HG03521 (cell line): ENCODE data around the gene SWI5.

Source experiments
- ATAC-seq: cut with Tn5 transposase; IDR thresholded peaks from one replicate; pipeline ENCODE4 v1.9.1; 2021; ENCODE audit warnings: mild to moderate bottlenecking, moderate library complexity; ENCODE audit not compliant: unreplicated experiment

Gene SWI5

DNA sequence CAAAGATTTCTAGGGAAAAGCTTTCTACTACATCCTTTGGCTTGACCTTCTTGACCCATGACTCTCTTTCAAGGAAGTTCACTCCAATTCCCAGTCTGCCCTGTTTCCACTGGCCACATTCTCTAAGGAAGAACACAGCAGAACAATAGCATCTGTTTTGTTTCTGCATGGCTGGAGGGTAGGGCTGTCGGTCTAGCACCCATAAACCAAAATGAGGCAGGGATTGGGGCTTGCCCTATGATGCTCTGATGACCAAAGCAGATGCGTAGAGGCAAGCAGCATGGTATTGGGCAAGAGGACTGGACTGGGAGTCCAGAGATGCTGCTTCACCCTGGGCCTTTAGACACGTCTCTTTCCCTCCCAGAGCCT lies 24.4 kb upstream of the SWI5 start:
- ATAC-seq = no peak

DNA sequence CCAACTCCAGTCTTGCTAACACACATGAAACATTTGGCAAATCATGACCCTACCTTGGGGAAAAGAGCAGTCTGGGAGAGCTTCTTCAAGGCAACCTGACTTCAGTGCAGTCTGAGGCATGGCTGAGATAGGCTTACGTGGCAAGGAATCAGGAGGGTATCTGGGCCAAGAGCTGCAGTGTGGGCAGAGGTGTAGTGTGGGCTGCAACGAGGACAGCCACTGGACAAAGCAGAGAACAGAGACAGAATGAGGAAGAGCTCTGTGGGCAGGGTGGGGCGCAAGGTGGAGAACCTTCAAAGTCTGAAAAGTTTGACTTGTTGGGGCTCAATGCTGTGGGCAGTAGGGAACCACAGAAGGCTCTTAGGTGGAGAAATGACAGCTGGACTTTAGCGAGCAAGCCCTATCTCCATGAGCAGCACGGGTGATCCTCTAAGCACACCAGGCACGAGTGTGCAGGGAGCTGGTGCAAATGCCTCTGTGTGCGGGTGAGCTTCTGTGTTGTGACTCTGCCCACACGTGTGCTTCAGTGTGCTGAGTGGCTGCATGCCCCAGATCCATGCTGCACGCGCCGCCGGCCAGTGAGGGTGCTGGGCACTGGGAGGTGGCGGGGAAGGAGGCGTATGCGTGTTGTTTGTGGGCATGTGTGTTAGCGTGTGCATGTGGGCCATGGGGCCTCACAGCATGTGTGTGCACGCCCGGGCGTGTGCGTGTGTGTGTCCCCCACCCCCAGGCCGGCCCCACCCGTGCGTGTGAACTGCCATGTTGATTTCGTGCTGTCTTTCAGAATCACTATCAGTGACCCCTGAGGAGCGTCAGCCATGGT lies 23.5 kb upstream of the SWI5 start:
- ATAC-seq = no peak

DNA sequence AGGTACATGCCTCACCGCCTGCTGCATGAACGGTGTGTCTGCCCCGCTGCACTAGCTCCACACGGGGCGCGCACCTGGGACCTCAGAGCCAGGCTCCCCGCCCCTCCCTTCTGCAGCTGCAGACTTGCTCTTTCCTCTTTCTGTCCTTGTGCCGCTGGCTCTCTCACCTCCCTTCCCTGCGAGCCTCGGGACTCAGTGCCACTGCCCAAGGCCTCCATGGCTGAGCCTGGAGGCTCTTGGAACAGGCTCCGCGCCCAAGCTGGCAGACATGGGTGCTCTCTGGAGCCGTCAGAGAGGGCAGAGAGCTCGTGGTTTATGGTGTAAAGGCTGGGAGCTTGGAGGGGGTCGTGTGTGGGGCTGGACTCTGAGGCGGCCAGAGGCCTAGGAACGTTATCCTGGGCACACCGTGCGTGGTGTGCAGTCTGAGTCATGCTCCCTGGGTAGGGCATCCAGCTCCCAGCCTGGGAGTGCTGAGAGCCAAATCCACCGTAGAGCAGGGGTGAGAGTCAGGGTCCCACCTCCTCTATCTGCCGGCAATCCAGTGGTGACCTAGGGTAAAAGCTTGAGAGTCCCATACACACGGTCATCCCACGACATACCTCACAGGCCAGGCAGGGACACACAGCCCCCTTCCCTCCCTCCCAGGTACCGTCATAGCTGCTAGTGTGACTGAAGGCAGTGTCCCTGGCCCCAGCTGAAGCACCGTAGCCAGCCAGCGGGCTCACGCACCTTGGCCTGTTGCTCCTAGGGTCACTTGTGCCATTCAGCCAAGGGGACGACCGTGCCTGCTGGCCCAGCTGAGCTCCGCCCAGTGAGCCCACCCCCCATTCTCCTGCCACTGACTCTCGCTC lies 22.7 kb upstream of the SWI5 start:
- ATAC-seq = no peak

DNA sequence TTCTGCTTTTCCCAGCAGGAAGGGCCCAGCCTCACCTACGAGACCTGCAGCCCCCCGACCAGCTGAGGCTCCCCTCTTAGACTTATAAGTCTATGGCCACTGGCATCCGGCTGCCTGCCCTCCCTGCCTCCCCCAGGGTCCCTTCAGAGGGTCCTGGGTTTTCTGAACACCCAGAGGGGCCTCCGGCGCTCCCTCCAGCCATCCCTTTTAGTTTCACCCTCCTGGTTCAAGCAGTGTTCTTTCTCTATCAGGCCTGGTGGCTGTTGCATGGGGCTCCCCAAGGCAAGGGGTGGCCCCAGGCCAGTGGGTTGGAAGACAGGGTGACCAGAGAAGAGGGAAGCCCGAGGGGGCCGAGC lies 22.1 kb upstream of the SWI5 start:
- no peak for ATAC-seq

DNA sequence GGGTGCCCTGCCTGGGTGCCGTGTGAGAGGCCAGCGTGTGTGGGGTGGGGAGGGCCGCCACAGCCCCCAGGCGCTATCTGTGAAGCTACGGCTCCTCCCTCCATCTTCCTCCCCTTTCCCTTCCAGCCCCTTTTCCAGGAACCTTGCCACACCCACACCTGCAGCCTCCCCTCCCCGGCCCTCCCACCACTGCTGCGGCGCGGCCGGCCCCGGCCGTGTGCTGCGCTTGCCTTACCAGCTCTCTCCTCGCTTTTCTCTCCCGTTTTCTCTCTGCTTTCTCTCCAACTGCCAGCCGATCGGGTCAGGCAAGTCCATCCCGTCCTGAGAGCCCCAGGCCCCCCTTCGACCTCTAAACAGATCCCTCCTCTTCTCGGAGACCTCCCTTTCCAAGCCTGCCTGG lies 21.7 kb upstream of the SWI5 start:
- no peak for ATAC-seq

DNA sequence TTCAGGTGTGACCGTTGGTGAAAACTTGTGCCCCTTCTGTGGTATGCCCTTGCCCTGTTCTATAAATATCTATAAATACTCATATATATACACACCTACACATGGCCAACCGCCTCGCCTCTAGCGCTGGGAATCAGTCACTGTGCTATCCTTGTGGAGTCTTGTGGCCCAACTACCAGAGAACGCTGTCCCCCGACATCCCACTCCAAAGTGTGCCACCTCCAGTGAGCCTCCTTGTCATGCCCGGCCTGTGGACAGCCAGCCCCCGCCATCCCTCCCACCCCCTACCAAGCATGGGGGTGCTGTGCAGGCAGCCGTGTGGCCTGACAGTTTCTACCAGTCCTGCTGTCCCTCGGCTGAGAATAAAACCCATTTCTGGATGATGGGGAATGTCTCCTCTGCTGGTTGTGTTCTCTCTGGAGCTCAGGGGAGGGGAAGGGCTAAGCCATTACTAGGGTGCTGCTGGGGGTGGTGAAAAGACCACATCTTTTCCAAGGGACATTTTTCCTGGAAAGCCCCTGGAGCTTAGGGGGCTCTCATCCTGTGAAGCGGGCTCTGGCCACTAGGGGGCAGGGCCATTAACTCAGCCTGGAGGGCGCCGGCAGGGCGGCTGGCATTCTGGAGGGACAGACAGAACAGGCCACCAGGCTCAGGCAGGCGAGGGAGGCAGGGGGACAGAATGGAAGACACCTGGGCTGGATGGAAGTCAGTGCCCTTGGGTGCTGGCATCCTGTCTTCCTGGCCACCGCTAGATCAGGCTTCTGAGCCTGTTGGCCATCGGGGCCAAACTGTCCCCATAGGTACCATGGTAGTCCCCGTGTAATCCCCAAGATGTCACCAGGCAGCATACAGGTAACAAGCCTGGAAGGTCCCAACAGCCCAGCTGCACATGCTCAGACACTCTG lies 21.0 kb upstream of the SWI5 start:
- no peak for ATAC-seq

DNA sequence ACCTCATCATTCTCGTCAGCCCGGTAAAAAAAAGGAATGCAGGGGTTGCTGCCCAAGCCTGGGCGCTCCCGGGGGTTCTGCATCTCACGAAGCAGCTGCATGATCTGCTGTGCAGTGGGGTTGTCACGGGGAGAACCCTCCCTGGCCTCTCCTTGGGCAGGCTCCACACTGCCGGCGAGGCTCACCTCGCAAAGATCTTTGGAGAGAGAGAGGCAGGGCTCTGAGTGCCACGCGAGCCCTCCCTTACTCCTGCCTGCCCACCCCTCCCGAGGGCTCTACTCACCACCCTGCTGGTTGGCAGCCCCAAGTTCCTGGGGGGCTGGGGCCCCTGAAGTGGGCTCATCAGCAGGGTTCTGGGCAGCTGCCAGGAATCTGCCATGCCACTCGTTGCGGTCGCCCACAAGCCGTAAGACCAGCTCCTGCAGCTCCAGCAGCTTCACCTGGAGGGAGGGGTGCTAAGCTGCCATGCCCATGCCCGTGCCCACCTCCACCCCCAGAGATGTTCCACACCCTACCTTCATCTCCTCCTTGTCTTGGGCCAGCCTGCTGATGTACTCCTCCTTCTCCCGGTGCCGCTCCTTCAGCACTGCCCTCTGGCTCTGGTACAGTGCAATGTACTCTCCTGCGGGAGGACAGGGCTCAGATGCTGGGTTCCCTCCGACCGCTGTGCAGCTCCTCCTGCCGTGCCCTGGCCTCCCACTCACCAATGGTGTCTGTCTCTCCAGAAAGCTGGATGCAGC lies 18.8 kb upstream of the SWI5 start:
- ATAC-seq = no peak

DNA sequence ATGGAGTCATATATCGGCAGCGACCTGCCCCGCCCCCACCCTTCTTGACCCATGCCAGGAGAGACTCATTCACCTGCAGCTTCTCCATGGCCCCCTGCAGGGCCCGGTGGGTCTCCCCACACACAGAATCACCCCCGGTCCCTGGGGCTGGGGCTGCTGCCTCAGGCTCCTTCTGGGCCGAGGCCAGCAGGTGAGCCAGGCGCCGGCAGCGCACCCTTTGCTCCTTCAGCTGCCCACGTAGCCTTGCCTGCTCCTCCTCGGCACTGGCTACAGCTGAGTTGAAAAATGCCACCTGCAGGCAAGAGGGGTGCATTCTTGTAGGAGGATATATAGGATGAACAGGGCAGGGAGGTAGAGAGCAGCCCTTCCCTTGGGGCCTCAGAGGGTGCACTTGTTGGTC lies 18.2 kb upstream of the SWI5 start:
- ATAC-seq = no peak

DNA sequence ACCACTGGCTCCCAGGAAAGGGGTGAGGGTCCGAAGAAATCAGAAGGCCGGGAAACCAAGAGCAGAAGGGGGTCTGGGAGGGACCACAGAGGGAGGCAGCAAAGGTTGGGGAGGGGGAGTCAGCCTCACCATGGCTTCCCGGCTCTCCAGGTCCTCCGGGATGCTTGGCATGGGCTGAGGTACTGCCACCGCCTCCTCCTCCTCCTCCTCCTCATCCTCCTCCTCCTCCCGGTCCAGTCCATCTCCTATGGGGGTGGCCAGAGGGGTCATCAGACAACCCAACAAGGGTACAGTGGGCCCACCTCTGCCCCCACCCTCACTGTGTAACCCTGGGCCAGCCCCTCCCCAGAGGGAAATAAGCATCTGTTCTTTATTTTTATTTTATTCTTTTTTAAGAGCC lies 17.8 kb upstream of the SWI5 start:
- ATAC-seq = no peak

DNA sequence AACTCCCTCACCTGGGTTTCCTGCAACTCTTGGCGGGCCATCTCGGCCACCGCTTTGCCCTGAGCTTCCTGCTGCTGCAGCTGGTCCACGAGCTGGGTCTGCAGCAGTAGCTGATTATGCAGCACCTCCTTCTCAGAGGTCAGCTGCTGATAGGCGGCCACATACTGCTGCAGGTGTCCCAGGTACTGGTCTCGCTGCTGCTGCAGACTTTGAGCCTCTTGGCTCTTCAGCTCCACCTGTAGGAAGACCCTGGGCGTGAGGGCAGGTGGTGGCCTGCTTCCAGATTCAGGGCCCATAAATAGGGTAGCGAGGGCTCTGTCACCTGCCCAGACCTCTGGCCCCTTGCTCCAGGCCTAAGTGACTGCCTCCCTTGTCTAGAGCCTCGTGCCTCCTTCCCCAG lies 16.9 kb upstream of the SWI5 start:
- no peak for ATAC-seq

DNA sequence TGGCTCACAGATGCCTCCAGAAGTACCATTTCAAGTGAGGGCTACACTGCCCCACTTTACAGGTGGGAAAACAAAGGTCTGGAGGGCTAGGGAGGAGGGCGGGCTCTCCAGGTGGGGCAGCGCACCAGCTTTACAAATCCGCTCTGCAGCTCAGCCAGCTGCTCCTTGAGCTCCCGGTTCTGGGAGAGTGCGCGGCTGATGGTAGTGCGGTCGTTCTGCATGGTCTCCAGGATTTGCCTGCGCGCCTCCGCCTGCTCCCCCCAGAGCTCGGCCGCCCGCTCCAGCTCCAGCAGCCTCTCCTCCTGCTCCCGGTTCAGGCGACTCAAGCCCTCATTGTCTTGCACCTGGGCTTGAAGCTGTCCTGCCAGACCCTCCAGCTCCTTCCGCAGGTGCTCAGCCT lies 15.7 kb upstream of the SWI5 start:
- ATAC-seq = no peak

DNA sequence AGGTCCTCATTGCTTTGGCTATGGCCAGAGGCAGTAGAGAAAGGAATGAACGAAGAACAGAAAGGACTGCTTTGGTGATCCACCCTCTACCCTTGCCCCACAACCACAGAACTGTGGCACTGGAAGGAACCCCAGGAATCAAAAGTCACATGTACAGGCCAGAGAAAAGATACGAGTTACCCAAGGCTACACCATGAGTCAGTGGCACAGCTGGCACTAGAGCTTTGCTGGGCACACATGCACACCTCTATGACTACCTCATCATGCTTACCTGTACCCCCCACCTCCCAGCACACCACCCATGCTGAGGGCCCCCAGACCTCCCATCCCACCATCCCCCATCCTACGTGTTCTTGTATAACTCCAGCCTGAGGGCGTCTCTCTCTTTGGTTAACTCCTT lies 13.4 kb upstream of the SWI5 start:
- no peak for ATAC-seq

DNA sequence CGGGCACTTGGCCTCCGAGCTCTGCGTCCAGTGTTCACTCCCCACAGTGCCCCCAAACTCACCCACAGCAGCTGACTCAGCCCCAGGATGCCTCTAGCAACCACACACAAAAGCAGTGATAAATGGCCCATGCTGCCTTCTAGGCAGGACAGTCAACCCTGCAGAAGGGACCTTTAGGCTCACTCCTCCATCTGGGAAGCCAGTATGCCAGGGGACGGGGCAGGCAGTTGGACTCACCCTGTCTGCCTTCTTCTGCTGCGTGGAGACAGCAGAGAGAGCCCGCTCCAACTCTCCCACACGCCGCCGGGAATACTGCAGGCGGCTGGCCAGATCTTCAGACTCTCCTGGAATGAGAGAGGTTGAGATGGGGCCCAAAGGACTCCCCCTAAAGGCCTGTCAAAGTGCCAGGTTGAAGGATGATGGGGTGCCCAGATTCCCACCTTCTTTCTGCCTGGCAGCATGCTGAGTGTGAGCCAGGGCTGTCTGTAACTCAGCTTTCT lies 10.7 kb upstream of the SWI5 start:
- ATAC-seq = no peak

DNA sequence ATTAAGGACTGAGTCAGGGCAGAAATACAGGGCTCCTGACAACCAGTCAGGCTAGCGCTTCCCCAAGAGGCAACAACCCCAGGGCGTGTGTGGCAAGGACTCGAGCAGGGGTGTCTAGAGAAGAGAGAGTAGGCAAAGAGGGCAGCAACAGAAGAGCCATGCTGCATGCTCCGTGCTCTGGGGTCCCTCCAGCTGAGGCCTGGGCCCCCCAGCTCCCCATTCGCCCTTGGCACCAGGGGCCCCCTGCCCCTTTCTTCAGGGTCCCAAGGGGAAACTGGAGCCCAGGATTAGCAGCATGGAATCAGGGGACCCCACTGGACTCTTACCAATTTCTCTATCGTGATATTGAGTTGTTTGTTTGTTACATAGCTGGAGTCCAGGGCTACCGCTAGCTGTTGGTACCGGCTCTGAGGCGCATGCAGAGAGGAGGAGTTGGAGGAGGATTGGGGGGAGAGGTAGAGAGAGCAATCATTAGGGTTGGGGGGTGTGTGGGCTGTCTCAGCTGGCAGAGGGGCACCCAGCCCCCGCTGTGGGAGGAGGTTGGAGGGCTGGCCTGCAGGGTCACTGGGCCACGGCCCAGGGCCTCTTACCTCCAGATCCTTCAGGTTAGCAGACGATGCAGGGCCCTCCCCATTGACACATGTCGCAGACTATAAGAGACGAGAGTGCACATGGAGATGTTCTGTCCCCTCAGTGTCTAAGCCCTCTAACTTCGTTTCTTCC lies 9.0 kb upstream of the SWI5 start:
- no peak for ATAC-seq

DNA sequence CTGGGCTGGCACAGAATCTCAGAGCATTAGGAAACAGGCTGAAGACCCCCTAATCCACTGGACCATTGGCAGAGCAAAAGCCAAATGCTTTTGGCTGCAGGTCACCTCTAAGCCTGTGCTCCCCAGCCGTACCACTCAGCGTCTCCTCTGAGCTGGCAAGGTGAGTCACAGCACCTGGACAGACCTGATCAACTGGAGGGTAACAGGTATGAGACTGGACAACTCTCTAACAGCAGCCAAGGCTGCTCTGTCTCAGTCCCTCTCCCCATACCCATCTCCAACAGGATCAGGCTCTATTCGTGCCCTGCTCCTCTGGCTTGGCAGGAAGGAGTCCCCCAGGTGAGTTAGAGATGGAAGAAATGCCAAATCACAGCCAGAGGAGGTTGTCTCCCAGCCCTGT lies 5.0 kb upstream of the SWI5 start:
- no peak for ATAC-seq

DNA sequence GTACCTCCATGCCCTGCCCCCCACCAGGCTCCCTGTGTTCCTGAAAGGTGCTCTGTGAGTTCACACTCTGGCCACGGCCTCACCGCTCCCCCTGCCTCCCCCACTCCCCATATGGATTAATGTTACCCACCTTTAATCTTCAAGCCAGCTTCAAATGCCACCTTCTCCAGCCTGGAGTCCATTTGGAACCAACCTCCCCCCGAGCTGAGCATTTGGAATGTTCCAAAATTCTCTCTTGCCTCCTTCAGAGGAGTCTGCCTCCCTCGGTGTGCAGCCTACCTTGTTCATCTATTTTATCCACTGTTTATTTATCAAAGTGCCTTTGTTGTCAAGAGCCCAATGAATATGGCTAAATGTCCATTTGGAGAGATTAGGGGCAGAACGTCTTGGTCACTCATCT lies 4.6 kb upstream of the SWI5 start:
- ATAC-seq = no peak

DNA sequence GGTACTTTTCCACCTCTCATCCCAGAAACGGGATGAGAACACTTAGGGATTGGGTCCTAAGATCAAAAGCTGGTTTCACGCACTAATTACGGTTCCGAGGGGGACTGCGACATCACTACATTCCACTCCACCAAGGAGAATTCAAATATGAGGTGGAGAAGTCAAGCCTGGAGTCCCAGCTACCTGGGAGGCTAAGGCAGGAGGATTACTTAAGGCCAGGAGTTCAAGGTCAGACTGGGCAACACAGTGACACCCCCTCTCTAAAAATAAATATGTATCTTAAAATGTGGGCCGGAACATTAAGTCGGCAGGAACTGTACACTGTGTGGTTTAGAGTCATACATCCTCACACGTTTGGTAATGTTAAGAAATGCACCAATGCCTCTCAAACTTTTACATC lies 1.8 kb upstream of the SWI5 start:
- no peak for ATAC-seq

DNA sequence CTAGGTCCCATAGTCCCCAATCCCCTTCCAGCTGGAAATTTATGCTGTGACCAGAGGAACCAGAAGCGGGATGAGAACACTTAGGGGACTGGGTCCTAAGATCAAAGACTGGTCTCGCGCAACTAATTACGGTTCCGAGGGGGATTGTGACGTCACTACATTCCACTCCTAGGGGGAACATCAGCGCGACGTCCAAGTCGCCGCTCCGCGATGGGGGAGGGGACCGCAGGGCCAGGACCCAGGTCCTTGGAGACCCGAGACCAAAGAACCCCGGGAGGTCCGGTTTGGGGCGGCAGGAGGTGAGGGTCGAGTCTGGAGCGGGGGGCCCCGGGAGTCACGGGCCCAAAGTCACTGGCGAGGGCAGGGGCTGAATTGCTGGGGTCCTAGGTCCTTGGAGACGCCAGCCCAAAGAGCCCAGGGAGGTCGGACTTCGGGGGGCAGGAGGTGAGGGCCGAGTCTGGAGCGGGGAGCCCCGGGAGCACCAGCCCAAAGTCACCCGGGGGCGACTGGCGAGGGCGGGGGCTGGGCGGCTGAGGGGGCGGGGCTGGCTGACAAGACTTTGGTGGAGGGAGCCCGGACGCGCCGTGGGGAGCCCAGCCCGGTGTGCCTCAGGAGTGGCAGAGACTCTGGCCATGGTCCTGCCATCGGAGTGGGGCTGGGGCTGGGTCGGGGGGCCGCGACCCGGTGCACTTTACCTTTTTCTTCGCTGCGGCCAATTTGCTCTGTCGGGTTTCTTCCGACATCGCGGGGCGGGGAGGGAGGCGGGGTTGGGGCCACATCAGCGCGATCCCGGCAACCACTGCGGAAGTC lies 673 bp upstream of the SWI5 start, which contains the start of gene GOLGA2:
TSS of gene GOLGA2 (minus strand) at position 810 of the 810 bp plus-strand sequence. CDS start at position 779, 31 bp downstream.
- peak; percentile 38 for ATAC-seq
